Mesothelial cell of epicardium (in vitro differentiated cells): ENCODE measurements around the gene GPR183. TPM values are rescaled to one million over a fixed set of nuclear protein-coding genes. Genes with fewer than 3 reads are reported as not detected.

Experiments
- DNase-seq, 2 experiments: peaks; one replicate each; pipeline ENCODE4 v3.0.0; 2021; ENCODE audit warnings: low spot score in 2 of 2; ENCODE audit not compliant: unreplicated experiment in 2 of 2
- H3K27ac Mint-ChIP-seq: 2 replicates; pipeline ENCODE4 v1.8.0; 2021; ENCODE audit warnings: mixed read lengths
- H3K27me3 Mint-ChIP-seq: 2 replicates; pipeline ENCODE4 v1.8.0; 2021; ENCODE audit warnings: low read depth, mixed read lengths
- H3K36me3 Mint-ChIP-seq: 2 replicates; pipeline ENCODE4 v1.8.0; 2021; ENCODE audit warnings: mixed read lengths
- H3K4me1 Mint-ChIP-seq: 2 replicates; pipeline ENCODE4 v1.8.0; 2021; ENCODE audit warnings: mixed read lengths
- H3K4me3 Mint-ChIP-seq: 2 replicates; pipeline ENCODE4 v1.8.0; 2021; ENCODE audit warnings: mild to moderate bottlenecking, moderate library complexity, mixed read lengths
- H3K9me3 Mint-ChIP-seq: 2 replicates; pipeline ENCODE4 v1.8.0; 2021; ENCODE audit warnings: mixed read lengths
- CTCF ChIP-seq: fragments of 200-600 bp; sonication (generic); IDR thresholded peaks from one replicate; pipeline ENCODE4 v1.5.0; 2021; ENCODE audit warnings: antibody characterized with exemption; ENCODE audit not compliant: unreplicated experiment
- total RNA-seq: library from RNA; stranded (reverse); gene quantifications from 3 replicates; pipeline ENCODE4 v1.2.1, GENCODE V29; 2021

Gene GPR183
- total RNA-seq, 1 donor from 2014 or later = 0.25 TPM

DNA sequence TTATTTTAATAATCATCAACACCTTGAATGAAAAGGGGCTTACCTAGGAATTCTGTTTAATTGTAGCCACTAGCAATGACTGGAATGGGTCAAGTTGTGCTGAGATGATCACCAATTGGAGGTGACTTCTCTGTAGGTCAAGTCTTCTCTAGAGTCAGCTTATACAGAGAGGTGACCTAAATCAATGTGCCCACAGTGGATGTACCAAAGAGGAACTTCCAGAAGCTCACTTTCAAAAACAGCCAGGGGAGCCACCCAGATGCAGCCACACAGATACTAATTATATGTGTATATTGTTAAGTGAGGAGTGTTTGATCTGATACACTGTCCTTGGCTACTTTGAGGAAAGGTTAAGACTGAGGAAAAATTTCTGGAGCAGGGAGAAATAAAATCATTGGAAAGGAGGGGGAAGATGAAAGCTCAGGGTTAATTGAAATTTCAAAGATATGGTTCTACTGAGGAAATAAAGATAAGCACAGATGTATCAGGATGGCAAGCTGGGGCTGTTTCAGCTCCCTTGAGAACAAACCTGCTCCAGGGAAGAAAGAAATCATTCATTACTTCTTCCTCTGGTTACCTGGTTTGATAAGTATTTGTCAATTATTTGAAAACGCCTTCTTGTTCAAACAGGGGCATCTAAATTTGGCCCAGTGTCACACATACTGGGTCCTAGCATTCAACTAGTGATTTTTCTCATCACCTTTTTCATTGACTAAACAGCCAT is 5.1 kb downstream of the GPR183 start:
- no peaks in the 10 kb centered on the region for H3K9me3 Mint-ChIP-seq
- DNase-seq = no peak
- no peak overlapping the region for H3K27ac Mint-ChIP-seq
- no peak overlapping the region for H3K4me3 Mint-ChIP-seq
- H3K4me1 Mint-ChIP-seq = peaks cover 11% of the 10 kb centered on the region
- H3K36me3 Mint-ChIP-seq = peaks cover 2% of the 10 kb centered on the region
- no peak for TF ChIP-seq CTCF
- no peaks in the 10 kb centered on the region for H3K27me3 Mint-ChIP-seq

DNA sequence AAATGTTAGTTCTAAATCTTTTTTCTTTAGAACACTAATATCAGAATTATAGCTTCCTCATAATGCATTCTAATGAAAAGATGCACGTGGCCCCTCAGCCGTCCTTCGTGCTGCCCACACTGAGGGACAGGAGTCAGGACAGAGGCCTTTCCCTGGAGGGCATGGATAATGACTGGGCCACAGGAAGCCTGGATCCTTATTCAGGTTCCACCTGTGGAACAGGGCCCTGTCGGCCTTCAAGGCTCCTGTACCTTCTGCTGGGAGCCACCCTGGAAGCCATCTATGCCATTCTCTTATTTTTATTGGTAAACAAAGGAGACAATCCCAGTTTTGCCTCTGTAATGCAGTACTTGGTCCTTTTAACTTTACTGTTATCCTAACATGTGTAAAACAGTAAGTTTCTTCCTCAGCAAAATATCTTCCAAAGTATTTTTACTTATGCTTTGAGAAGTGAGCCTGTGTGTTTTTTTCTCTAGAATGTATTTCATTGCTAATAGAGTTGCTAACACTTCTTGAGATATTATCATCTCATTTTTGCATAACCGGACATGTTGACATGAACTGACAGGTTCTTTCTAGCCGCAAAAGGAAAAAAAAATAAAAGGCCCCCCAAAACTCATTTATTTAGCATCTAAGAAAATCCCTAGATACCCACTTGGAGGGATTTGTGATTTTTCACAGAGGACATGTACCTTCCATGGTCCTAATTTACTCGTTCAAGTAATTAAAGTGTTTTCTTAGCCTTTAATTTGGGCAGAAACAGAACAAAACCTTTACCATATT is 6.0 kb downstream of the GPR183 start:
- Mint-ChIP-seq H3K9me3 (no peaks in the 10 kb centered on the region), H3K27me3 (no peaks in the 10 kb centered on the region), H3K27ac (no peak overlapping the region), H3K4me3 (no peak overlapping the region), H3K36me3 (peaks cover 2% of the 10 kb centered on the region), H3K4me1 (peaks cover 12% of the 10 kb centered on the region)
- DNase-seq = no peak
- no peak for TF ChIP-seq CTCF

DNA sequence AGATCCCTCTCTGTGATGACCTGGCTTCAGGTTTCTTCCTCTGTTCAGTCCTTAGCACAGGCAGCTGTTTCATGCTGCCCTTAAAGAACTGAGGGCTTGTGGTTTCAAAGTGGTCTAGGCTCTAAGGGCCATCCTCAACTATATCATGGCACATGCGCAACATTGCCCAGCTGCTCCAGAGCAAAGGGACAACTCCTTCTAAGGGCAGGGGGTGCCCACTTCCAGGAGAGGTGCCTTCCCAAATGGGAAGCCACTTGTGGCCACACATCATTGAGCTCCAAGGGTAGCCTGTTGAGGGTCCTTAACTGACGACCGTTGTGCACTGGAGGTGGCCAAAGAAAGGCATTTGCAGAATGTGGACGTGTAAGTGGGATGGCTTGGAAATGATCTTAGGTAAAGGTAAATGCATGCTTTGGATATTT is 7.3 kb downstream of the GPR183 start:
- Mint-ChIP-seq H3K9me3 (no peaks in the 10 kb centered on the region), H3K4me1 (peaks cover 12% of the 10 kb centered on the region), H3K27ac (no peak overlapping the region), H3K36me3 (no peaks in the 10 kb centered on the region), H3K27me3 (no peaks in the 10 kb centered on the region), H3K4me3 (no peak overlapping the region)
- DNase-seq = no peak
- TF ChIP-seq CTCF = no peak

DNA sequence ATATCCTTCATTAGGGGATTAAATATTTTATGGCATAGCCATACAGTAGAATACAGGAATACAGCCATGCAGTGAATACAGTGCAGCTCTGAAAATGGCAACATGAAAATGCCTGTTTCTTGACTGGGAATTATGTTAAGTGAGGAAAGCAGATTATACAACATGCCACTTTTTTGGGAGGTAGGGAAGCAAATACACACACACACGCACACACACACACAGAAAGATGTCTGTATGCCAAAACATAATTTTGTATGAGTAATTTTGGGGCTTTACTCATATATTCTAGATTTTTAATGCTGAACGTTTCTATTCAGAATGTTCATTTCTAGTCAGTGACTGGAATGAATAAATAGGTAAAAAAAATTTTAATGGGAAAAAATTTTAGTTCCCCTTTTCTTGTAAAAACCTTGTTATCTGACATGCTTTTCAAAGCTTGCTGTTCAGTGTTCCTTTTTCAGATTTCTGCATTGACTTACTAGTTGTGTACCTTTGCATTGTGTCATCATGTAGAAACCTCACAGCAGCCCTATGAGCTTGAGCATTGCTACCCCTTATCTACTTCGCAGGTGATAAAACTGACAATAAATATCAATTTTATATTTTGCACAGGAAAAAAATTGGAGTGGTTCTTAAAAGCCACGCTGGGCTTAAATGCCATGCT is 7.8 kb downstream of the GPR183 start:
- Mint-ChIP-seq H3K4me3 (no peak overlapping the region), H3K27me3 (no peaks in the 10 kb centered on the region), H3K9me3 (no peaks in the 10 kb centered on the region), H3K4me1 (peaks cover 12% of the 10 kb centered on the region), H3K27ac (no peak overlapping the region), H3K36me3 (no peaks in the 10 kb centered on the region)
- no peak for TF ChIP-seq CTCF
- DNase-seq = no peak

- DNase-seq = no peak
- no peaks in the 10 kb centered on the region for H3K36me3 Mint-ChIP-seq
- no peak for TF ChIP-seq CTCF
- H3K27ac Mint-ChIP-seq = no peak overlapping the region
- H3K27me3 Mint-ChIP-seq = no peaks in the 10 kb centered on the region
- no peak overlapping the region for H3K4me3 Mint-ChIP-seq
- no peaks in the 10 kb centered on the region for H3K9me3 Mint-ChIP-seq
- peaks cover 12% of the 10 kb centered on the region for H3K4me1 Mint-ChIP-seq
Measured at GRCh38 chr13:99298056-99298455, 9.1 kb downstream of the GPR183 start.
